ENCODE results near the gene PXMP2. TPM values are rescaled to one million over a fixed set of nuclear protein-coding genes. Genes with fewer than 3 reads are reported as not detected.

The PXMP2 gene
- total RNA-seq, 1 donor, result 10.1 TPM

DNA sequence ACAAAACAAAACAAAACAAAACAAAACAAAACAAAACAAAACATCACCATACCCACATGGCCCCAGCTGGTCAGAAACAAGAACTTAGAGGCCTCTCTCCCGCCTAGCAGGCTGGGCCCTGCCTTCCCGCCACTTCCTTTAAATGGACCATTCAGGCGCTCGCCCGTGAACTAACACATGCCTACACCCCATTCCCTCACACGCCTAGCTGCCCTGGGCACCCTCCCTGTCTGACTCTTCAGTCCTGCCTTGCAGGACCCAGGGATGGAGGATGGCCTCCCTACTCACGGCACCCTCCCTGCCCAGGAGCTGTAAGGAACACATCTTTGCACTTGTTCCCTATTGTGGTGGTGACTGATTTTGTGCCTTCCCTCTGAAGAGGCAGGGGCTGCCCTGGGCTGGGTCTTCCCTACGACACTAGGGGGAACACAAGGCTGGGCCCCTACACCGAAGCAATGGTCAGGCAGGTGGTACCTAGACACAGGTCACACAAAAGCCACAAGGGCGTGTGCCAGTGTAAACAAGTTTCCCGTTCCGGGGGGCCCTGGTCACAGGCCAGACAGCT, 47.3 kb upstream of the PXMP2 start:
- no peaks in the 10 kb centered on the region for H3K79me2 ChIP-seq (ENCODE audit: insufficient read depth, low read length)
- H3K4me1 ChIP-seq (ENCODE audit: insufficient read depth, low read length), result no peaks in the 10 kb centered on the region
- H3K36me3 ChIP-seq (ENCODE audit: insufficient read depth, low read length), result peaks cover 25% of the 10 kb centered on the region
- DNase-seq (ENCODE audit: insufficient read length, low spot score, missing footprints), result peak; percentile 66
- H3K9me3 ChIP-seq (ENCODE audit: low read depth, low read length), result no peaks in the 10 kb centered on the region
- no peaks in the 10 kb centered on the region for H4K20me1 ChIP-seq (ENCODE audit: insufficient read depth, low read length)
- no peaks in the 10 kb centered on the region for H3K27me3 ChIP-seq (ENCODE audit: insufficient read depth, low read length)
- TF ChIP-seq, protein P1, sequence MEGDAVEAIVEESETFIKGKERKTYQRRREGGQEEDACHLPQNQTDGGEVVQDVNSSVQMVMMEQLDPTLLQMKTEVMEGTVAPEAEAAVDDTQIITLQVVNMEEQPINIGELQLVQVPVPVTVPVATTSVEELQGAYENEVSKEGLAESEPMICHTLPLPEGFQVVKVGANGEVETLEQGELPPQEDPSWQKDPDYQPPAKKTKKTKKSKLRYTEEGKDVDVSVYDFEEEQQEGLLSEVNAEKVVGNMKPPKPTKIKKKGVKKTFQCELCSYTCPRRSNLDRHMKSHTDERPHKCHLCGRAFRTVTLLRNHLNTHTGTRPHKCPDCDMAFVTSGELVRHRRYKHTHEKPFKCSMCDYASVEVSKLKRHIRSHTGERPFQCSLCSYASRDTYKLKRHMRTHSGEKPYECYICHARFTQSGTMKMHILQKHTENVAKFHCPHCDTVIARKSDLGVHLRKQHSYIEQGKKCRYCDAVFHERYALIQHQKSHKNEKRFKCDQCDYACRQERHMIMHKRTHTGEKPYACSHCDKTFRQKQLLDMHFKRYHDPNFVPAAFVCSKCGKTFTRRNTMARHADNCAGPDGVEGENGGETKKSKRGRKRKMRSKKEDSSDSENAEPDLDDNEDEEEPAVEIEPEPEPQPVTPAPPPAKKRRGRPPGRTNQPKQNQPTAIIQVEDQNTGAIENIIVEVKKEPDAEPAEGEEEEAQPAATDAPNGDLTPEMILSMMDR (IDR thresholded peaks at IDR 0.05; ENCODE audit: extremely low read depth, low read depth, low read length), result no peak
- H3K27ac ChIP-seq (ENCODE audit: low read depth, low read length), result no peak overlapping the region
- no peak overlapping the region for H2AFZ ChIP-seq (ENCODE audit: low read length)
- no peak overlapping the region for H3K4me3 ChIP-seq (ENCODE audit: insufficient read depth, low read length)
- H3K4me2 ChIP-seq (ENCODE audit: insufficient read depth, low read length), result no peak overlapping the region

GRCh38 chr12:132640936-132641335, 46.5 kb upstream of the PXMP2 start:
- no peaks in the 10 kb centered on the region for H4K20me1 ChIP-seq (ENCODE audit: insufficient read depth, low read length)
- no peaks in the 10 kb centered on the region for H3K79me2 ChIP-seq (ENCODE audit: insufficient read depth, low read length)
- H3K27me3 ChIP-seq (ENCODE audit: insufficient read depth, low read length), result no peaks in the 10 kb centered on the region
- no peak overlapping the region for H3K4me3 ChIP-seq (ENCODE audit: insufficient read depth, low read length)
- TF ChIP-seq, protein P1 (IDR thresholded peaks at IDR 0.05; ENCODE audit: extremely low read depth, low read depth, low read length), result no peak
- no peak overlapping the region for H3K4me2 ChIP-seq (ENCODE audit: insufficient read depth, low read length)
- peak; percentile 80 for DNase-seq (ENCODE audit: insufficient read length, low spot score, missing footprints)
- no peak overlapping the region for H2AFZ ChIP-seq (ENCODE audit: low read length)
- H3K27ac ChIP-seq (ENCODE audit: low read depth, low read length), result no peak overlapping the region
- peaks cover 18% of the 10 kb centered on the region for H3K36me3 ChIP-seq (ENCODE audit: insufficient read depth, low read length)
- no peaks in the 10 kb centered on the region for H3K9me3 ChIP-seq (ENCODE audit: low read depth, low read length)
- H3K4me1 ChIP-seq (ENCODE audit: insufficient read depth, low read length), result no peaks in the 10 kb centered on the region

- Histone ChIP-seq H2AFZ (ENCODE audit: low read length) (no peak overlapping the region), H3K27ac (ENCODE audit: low read depth, low read length) (no peak overlapping the region), H4K20me1 (ENCODE audit: insufficient read depth, low read length) (no peaks in the 10 kb centered on the region), H3K4me1 (ENCODE audit: insufficient read depth, low read length) (no peaks in the 10 kb centered on the region), H3K79me2 (ENCODE audit: insufficient read depth, low read length) (no peaks in the 10 kb centered on the region), H3K4me2 (ENCODE audit: insufficient read depth, low read length) (no peak overlapping the region), H3K27me3 (ENCODE audit: insufficient read depth, low read length) (no peaks in the 10 kb centered on the region), H3K36me3 (ENCODE audit: insufficient read depth, low read length) (peaks cover 21% of the 10 kb centered on the region), H3K9me3 (ENCODE audit: low read depth, low read length) (no peaks in the 10 kb centered on the region), H3K4me3 (ENCODE audit: insufficient read depth, low read length) (no peak overlapping the region)
- DNase-seq (ENCODE audit: insufficient read length, low spot score, missing footprints), result peak; percentile 67
- TF ChIP-seq, protein P1 (IDR thresholded peaks at IDR 0.05; ENCODE audit: extremely low read depth, low read depth, low read length), result no peak
These were observed 45.4 kb upstream of the PXMP2 start for GRCh38 chr12:132641811-132642650.

Measured in osteoblast (primary cell).